ENCODE measurements around the gene EHD4.

EHD4 gene

DNA sequence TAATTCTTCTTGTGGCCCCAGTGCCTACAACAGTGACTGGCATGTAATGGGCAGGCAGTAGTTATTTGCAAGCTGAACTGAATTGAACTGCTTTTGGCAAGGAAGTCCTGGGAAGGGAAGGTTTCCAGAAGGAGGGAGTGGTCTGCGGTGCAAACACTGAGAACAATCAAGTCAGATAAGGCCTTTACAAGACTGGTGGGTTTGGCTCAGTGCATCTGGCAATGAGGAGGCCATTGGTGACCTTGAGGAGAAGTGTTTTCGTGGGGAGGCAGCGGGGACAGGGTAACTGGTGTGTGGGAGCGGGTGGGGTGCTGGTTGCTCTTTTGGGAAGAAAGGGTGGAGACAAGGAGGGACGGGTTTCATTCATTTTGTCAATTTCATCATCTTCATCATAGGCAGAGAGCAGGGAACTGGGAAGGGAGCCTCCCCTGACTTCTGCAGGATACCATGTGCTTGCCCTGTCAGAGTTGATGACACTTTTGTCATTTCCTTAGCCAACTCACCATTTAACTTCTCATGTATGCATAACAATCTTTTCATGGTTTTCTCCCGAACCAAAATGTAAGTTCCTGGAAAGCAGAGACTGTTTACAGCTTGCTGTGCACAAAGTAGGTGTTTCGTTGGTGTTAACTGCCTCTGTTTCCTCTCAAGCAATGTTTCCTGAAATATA is 8.4 kb upstream of the EHD4 start:
- no peak overlapping the region for H3K4me3 ChIP-seq (ENCODE audit: low read depth, low read length)
- DNase-seq (ENCODE audit: low read depth): no peak
- TF ChIP-seq MYC (IDR thresholded peaks at IDR 0.05; ENCODE audit: low read depth, low read length): no peak
- no peak for TF ChIP-seq POLR2A (IDR thresholded peaks at IDR 0.05; ENCODE audit: extremely low read depth, insufficient read length)
- TF ChIP-seq, protein P1, sequence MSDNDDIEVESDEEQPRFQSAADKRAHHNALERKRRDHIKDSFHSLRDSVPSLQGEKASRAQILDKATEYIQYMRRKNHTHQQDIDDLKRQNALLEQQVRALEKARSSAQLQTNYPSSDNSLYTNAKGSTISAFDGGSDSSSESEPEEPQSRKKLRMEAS (IDR thresholded peaks at IDR 0.05; ENCODE audit: low read depth, low read length): no peak
- TF ChIP-seq, protein P2, sequence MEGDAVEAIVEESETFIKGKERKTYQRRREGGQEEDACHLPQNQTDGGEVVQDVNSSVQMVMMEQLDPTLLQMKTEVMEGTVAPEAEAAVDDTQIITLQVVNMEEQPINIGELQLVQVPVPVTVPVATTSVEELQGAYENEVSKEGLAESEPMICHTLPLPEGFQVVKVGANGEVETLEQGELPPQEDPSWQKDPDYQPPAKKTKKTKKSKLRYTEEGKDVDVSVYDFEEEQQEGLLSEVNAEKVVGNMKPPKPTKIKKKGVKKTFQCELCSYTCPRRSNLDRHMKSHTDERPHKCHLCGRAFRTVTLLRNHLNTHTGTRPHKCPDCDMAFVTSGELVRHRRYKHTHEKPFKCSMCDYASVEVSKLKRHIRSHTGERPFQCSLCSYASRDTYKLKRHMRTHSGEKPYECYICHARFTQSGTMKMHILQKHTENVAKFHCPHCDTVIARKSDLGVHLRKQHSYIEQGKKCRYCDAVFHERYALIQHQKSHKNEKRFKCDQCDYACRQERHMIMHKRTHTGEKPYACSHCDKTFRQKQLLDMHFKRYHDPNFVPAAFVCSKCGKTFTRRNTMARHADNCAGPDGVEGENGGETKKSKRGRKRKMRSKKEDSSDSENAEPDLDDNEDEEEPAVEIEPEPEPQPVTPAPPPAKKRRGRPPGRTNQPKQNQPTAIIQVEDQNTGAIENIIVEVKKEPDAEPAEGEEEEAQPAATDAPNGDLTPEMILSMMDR (IDR thresholded peaks at IDR 0.05; ENCODE audit: low read depth, low read length): no peak

- DNase-seq (ENCODE audit: low read depth): no peak
- no peak for TF ChIP-seq POLR2A (IDR thresholded peaks at IDR 0.05; ENCODE audit: extremely low read depth, insufficient read length)
- TF ChIP-seq MYC (IDR thresholded peaks at IDR 0.05; ENCODE audit: low read depth, low read length): no peak
- TF ChIP-seq, protein P1 (IDR thresholded peaks at IDR 0.05; ENCODE audit: low read depth, low read length): no peak
- TF ChIP-seq, protein P2 (IDR thresholded peaks at IDR 0.05; ENCODE audit: low read depth, low read length): no peak
- no peak overlapping the region for H3K4me3 ChIP-seq (ENCODE audit: low read depth, low read length)
Observed at GRCh38 chr15:41979493-41980266, 7.3 kb upstream of the EHD4 start.

DNA sequence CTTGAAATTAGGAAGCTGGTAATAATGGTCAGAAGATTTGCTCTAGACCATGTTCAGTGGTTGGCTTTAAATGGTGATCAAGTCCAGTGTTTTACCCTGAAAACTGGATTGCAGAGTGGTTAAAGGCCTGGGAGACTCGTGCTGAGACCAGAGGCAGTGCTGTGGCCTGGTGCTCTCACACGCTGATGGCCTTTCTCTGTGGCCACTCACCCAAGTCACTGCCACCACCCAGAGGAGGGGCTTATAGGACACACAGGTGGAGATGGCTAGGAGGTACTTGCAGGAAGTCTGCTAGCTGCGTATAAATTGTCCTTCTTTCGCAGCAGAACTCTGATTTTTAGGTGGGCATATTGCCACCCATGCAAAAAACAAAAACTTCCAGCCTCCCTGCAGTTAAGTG is 6.2 kb upstream of the EHD4 start:
- no peak for DNase-seq (ENCODE audit: low read depth)
- H3K4me3 ChIP-seq (ENCODE audit: low read depth, low read length): no peak overlapping the region
- no peak for TF ChIP-seq MYC (IDR thresholded peaks at IDR 0.05; ENCODE audit: low read depth, low read length)
- TF ChIP-seq, protein P1 (IDR thresholded peaks at IDR 0.05; ENCODE audit: low read depth, low read length): no peak
- TF ChIP-seq POLR2A (IDR thresholded peaks at IDR 0.05; ENCODE audit: extremely low read depth, insufficient read length): no peak
- TF ChIP-seq, protein P2 (IDR thresholded peaks at IDR 0.05; ENCODE audit: low read depth, low read length): no peak

DNA sequence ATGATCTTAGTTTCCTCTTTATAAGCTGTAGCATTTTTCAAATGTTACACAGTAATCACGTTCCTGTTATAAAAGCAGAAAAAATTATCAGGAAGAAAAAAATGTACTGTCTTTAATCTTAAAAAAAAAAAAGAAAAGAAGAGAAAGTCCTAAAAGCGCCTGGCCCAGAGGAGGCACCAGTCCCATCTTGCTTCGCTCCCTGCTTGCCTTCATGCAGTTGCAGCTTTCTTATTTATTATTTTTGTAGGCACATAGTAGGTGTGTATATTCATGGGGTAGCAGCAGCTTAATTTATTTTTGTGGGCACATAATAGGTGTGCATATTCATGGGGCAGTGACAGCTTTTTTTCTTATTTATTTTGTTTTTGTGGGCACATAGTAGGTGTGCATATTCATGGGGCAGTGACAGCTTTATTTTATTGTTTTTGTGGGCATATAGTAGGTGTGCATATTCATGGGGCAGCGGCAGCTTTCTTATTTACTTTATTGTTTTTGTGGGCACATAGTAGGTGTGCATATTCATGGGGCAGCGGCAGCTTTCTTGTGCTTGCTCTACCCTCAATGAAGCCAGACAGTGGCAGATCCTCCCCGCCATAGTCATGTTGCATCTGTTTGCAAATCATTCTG is 5.5 kb upstream of the EHD4 start:
- DNase-seq (ENCODE audit: low read depth): no peak
- no peak for TF ChIP-seq POLR2A (IDR thresholded peaks at IDR 0.05; ENCODE audit: extremely low read depth, insufficient read length)
- TF ChIP-seq, protein P2 (IDR thresholded peaks at IDR 0.05; ENCODE audit: low read depth, low read length): no peak
- TF ChIP-seq, protein P1 (IDR thresholded peaks at IDR 0.05; ENCODE audit: low read depth, low read length): no peak
- TF ChIP-seq MYC (IDR thresholded peaks at IDR 0.05; ENCODE audit: low read depth, low read length): no peak

DNA sequence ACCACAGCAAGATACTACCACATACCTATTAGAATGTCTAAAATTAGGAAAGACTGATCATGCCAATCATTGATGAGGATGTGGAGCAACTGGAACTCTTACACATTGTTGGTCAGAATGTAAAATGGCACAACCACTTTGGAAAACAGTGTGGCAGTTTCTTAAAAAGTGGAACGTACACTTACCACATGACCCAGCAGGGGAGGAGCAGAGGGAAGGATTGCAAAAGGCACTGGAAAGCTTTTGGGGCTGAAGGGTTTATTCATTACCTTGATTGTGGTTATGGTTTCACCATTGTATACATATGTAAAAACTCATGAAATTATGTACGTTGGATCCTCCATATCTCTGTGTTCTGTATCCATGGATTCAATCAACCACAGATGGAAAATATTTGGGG is 3.3 kb upstream of the EHD4 start:
- peak; percentile 67 for DNase-seq (ENCODE audit: low read depth)
- TF ChIP-seq, protein P2 (IDR thresholded peaks at IDR 0.05; ENCODE audit: low read depth, low read length): no peak
- TF ChIP-seq, protein P1 (IDR thresholded peaks at IDR 0.05; ENCODE audit: low read depth, low read length): no peak; the same call in 1 of the 2 replicates
- TF ChIP-seq MYC (IDR thresholded peaks at IDR 0.05; ENCODE audit: low read depth, low read length) (no peak), POLR2A (IDR thresholded peaks at IDR 0.05; ENCODE audit: extremely low read depth, insufficient read length) (no peak)

More for the DNA sequence above, 5.5 kb upstream of the EHD4 start:
- no peak overlapping the region for H3K4me3 ChIP-seq (ENCODE audit: low read depth, low read length)

More for the DNA sequence above, 3.3 kb upstream of the EHD4 start:
- no peak overlapping the region for H3K4me3 ChIP-seq (ENCODE audit: low read depth, low read length)
